HG03457 (cell line): ENCODE measurements around the gene TRIM9.

Experiments used
- ATAC-seq: cut with Tn5 transposase; IDR thresholded peaks from one replicate; pipeline ENCODE4 v1.9.1; 2021; ENCODE audit warnings: moderate number of reproducible peaks; ENCODE audit not compliant: unreplicated experiment

Gene TRIM9

DNA sequence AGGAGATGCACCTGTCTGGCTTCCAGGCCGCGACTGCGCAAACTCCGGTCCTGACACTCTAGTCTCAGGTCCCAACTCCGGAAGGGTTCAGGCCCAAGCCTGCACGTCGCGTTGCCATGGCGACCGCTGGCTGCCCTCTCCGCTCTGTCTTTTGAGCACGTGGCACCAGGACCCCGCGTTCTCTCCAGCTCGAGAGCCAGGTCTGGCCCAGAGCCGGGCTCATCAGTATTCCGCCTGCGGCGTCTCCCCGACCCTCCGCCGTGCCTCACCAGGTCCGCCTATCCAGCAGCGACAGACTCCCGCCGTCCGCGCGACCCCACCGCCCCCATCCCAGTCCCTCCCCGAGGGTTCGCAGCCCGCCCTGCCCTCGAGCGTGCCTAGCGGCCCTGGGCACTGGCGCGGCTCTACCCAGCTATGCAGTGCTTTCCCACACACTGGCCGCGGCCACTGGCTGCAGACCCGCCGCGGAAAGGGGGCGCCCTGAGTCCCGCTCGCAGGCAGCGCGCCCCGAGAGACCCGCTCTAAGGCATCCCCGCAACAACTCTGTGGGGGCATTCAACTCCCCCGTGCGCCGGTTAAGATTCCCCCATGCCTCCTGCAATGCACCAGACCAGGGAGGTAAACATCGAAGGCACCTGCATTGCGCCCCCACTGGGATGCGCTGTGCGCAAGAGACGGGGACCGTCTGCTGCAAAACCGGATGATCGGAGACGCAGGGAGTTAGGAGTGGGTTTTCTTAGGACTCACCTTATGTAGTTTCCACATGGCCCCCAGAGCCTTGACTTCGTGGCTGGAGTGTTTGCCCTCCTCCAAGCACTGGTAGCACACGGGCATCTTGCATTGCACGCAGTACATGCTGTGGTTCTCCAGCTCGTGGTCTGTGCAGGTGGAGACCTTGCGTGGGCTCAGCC lies 1.3 kb downstream of the TRIM9 start:
- no peak for ATAC-seq

DNA sequence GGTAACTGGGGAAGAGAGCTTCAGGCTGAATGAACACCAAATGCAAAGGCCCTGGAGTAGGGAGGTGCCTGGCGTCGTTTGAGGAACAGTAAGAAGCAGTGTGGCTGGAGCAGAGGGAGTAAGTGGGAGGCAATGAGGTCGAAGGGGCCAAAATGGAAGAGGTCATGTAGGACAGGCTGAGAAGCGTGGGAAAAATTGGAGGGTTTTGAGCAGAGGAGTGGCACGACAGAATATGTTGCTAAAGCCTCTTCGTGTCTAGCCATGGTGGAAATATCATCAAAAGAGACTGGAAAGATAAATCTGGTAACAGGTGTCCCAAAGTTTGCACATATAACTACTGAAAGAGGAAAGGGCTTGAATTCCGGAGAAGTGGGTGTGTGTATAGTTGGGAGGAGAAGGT lies 1.9 kb downstream of the TRIM9 start:
- no peak for ATAC-seq

DNA sequence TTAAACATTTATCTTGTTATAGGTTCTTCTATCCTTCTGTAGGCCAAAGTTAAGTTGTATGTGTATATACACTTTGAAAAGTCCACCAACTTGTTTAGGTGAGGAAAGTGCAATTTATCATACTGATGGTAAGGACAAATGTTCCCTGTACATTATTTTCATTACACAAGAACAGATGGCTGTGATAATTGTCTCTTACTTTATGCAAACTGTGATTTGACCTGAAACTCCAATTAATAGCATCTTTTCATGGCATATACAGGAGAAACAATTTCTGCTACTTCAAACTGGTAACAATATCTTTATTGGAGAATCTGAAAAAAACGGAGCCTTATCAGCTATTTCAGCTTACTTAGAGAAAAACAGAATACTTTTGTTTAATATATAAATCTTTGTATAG lies 5.6 kb downstream of the TRIM9 start:
- ATAC-seq: no peak

DNA sequence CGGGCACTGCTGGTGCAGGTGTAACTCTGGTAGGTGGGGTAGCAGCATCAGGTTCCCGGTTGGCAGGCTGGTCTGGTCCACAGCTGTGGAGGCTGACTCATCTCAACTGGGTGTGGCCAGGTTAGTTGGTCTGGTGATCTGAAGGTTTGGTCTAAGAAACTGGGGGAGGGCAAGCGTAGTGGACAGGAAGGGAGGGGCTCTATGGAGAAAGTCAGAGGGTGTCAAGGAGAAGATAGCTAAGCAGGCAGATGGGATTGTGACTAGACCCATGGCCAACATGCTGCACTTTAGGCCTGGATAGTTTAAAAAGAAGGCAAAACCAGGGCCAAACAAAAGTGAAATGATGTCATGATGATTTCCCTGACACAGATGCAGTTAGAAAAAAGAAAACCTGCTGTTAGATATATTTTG lies 7.9 kb downstream of the TRIM9 start:
- no peak for ATAC-seq

DNA sequence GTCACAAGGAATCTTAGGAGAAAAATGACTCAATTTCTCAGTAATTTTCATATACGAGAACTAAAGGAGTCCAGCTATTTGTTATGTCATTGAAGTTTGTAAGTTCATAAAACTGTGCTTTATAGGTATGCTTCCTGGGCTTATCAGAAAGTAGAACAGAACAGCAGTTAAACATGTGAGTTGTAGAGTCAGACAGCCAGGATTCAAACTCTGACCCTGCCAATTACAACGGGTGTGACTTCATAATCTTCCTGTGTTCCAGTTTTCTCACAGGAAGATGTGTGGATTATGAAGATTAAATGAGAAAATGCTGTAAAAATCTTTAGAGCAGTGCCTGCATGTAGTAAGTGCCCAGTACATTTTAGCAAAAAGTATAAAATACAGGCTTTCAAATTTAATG lies 8.9 kb downstream of the TRIM9 start:
- ATAC-seq: no peak

DNA sequence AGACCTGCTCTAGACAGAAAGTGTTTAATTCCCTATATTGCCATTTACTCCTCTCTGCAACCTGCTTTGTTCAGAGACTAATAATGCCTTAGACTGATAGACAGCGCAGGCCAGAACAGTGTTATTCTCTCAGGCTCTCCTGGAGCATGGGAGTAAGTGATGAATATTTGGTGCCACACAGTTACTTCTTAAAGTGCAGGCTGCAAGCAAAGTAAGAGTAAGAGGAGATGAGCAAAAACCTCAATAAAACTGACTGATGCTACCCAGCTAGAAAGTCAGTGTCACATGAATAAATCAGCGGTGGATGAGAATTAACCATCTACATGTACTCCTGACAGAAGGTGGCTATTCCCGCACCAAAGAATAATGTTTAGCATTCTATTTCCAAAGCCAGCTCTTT lies 9.9 kb downstream of the TRIM9 start:
- no peak for ATAC-seq

DNA sequence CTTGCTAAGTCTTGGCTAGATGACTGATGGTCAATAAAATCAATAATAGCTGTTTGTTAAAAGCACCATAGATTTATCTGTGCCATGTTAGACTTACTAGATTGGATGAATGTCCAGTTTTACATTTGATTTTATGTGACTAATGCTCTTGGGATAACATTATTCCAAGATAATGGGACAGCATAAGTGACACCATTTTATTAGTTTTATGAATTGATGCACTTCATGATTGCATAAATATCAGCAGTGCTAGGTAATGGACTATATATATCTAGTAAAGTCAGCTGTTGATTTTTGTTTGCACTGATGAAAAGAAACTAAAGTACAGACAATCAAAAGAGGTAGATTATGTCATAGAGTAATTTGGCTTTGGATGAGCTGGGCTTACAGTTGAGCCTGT lies 10.4 kb downstream of the TRIM9 start:
- ATAC-seq: no peak

DNA sequence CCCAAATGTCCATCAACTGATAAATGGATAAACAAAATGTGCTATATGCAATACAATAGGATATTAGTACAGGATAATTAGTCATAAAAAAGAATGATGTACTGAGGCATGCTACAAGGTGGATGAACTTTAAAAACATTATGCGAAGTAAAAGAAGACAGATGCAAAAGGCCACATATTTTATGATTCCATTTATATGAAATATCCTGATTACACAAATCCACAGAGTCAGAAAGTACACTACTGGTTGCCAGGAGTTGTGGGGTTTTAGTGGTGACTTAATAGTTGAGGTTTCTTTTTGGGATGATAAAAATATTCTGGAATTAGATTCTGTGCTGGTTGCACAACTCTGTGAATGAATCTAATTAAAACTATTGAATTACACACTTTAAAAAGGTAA lies 12.6 kb downstream of the TRIM9 start:
- no peak for ATAC-seq

DNA sequence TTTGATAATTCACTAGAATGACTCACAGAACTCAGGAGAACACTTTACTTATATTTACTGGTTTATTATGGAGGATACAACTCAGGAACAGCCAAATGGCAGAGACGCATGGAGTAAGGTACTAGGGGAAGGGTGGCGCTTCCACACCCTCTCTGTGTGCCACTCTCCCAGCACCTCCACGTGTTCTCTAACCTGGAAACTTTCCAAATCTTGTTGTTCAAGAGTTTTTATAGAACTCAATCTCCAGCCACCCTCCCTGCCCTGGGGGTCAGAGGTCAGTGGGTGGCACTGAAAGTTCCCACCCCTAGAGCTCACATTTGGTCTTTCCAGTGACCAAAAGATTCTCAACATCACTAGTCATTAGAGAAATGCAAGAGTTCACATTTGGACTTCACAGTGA lies 13.2 kb downstream of the TRIM9 start:
- ATAC-seq: no peak

DNA sequence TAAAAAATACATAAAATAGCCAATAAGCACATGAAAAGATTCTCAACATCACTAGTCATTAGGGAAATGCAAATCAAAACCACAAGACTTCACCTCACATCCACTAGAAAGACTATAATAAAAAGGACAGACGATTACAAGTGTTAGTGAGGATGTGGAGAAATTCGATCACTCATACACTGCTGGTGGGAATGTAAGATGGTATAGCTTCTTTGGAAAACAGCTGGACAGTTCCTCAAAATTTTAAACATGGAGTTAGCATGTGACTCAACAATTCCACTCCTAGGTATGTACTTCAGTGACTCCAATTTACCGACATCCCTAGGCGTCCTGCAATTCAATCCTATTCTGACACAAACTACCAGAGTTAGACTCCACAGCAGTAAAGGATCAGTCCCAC lies 13.7 kb downstream of the TRIM9 start:
- ATAC-seq: no peak

DNA sequence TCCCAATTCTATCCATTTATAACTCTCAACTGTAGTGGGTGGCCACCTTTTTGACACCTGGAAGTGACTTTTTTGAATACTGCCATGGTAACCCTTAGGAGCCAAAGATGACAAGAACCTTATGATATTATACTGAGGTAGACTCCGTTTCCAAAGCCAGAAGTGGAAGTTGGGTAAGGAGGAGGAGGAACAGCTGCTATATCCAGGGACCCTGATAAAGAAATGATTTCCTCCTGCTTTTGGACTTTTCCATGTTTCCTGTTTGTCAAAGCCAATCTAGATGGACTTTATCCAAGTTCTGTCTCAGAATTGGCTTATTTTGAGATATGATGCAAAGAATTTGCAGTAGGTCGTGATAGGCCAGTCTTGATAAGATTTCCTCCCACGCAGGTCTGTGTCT lies 14.3 kb downstream of the TRIM9 start:
- no peak for ATAC-seq

DNA sequence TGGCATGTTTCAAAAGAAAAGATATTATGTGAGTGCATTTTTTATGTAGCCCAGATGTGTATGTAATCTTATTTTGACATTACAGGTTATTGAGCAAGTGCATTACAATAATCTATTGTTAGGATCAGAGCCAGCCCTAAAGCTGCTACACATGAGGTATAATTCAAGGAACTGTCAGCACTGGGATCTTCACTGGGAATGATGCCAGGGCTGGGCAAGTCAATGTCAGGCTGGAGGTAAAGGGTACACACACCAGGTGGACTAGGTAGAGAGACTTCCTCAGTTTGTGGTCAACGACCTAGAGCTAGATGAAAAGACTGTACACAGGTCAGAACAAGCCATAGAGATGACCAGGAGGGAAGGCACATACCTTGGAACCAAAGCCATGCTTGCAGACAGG lies 15.4 kb downstream of the TRIM9 start:
- ATAC-seq: no peak

DNA sequence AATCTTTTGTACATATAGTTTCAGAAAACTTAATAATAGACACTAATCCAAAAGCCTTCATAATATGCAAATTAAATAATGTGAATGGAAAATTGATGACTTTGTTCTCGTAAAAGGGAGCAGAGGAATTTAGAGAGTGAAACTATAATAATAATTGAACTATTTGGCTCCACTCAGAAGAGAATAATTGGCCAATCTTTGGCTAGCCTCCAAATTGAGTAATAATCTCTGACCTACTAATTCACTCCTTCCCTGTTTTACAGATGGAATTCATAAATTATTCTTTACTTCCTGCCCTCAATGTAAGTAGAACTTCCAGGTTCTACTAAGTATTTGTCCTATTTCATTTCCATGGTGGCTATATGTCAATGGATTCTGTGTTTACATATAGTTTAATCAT lies 15.8 kb downstream of the TRIM9 start:
- no peak for ATAC-seq

DNA sequence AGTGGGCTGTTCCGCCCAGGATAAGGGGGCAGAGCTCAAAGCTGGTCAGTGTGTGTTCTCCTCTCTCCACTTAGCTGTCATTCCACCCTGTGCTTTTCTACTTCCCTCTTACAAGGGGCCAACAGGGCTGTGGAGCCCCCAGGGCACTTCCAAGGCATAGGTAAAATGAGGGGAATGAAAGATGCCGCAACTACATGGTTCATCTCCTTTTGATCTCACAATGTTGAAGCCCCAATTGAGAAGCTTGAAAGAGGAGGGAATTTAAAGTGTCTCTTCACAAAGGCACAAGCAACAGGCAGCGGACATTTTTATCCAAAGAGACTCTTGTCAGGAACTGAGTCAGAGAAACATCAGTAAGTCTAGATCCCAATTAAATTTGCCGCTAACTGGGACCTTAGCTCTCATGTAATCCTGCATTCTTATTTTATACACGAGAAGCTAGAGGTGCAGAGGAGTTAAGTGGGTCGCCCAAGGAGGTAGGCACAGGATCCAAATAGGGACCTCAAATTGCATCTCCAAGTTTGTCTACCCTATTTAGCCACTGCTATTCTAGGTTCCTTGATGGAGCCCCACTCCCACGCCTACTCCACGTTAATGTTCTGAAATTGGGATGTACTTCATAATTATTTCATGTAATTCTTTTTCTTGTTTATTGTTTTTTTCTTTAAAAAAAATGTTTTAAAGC lies 20.1 kb downstream of the TRIM9 start:
- no peak for ATAC-seq

DNA sequence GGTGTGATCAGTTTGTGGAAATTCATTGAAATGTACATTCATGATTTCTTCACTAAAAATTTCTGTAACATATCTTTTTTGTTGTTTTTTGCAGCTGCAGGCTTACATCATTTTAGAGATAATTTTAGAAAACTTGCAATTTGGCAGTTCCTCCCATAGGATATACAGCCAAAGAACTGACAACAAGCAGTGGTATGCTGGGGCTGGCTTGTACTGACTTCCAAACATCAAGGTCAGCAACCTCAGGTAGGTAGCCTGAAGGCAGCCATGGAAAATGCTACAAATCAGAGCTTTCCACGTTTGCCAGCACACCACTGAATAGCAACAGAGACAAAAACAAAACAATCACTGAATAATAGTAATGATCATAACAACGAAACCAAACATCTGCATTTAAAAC lies 21.2 kb downstream of the TRIM9 start:
- ATAC-seq: no peak

DNA sequence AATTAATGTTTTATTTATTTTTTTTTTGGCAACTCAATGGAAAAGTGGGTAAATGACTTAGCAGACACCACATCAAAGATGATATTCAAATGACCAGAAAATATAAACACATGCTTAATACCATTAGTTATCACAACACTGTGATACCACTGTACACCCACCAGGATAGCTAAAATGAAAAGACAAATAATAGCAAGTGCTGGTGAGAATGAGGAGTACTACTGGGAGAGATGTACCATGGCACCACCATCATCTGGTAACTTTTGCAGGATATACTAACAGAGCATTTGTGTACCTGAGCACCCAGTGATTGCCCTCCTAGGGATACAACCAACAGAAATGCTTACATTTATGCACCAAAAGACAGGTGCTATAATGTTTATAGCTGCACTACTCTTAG lies 21.9 kb downstream of the TRIM9 start:
- no peak for ATAC-seq

DNA sequence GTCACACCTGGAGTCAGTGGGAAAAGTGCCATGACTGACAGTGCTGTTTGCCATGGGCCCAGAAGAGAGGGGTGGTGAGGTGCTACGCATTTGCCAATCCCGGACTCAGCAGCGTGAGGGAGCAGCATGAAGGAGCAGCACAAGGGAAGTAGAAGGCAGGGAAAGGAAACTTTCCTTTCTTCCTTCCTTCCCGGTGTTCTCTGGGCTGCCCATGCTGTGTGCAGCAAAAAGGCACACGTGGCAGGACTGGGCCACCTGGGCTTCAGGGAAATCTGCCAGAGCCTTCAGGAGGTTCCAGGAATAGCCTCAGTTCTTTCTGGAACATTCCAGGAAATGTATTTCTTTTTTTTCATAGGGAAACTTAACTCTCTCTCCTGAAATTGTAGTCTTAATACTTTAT lies 23.0 kb downstream of the TRIM9 start:
- no peak for ATAC-seq

DNA sequence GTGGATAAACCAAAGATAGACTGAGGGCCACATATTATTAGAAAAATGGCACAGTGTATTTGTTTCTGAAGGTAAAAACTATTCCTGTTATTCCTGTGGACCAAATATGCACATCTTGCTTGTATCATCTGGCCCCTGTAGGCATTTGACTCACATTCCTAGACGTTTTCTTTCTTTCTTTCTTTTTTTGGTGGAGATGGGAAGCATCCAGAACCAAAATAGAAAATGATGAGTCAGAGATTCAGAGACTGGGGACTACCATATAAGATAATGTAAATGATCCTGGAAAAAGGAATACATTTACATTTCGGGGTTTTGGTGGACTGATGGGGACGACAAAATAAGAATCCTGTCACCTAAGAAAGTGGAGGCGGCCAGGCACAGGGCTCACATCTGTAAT lies 24.2 kb downstream of the TRIM9 start:
- ATAC-seq: no peak

DNA sequence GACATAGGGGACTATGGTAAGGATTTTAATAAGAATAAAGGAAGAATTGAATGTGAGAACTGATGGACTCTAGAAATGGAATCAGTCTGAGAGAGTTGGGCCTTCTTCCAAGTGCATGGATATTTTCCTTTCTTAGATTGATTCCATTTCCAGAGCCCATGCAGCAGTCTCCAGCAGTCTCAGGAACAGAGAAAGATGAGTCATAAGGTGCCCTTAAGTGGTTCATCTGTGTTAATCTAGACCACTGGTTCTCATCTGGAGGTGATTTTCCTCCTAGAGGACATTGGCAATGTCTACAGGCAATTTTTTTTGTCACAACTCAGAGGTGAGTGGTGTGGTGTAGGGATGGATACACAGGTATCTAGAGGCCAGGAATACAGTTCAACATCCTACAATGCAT lies 25.9 kb downstream of the TRIM9 start:
- no peak for ATAC-seq

DNA sequence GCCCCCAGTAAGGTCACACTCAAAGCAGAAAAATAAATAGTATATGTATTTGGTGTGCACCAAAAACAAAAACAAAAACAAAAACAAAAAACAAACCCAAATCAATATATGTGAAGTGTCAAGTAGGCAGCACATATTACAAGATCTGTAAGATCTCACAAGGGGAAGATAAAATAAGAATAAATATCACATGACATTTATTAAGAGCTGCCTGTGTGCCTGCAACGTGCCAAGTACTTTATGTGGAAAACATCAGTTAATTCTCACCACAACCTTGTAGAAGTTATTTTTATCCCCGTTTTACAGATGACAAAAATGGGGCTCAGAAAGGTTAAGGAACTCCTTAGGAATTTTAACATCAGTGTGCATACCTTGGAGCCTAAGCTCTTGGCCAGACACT lies 26.6 kb downstream of the TRIM9 start:
- ATAC-seq: no peak

DNA sequence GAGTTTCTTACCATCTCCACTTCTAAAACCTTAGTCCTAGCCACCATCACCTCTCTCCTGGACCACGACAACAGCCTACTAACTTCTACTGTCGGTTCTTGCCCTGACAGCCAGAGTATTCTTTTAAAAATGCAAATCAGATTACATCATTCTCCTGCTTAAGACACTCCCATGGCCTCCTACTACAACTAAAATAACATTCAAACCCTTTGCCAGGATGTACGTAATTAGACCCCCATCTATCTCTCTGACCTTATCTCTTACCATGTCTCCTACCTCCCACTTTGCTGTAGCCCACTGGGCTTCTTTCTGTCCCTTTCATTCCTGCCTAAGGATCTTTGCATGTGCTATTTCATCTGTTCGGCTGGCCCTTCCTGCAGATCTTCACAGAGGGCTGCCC lies 27.6 kb downstream of the TRIM9 start:
- ATAC-seq: no peak

DNA sequence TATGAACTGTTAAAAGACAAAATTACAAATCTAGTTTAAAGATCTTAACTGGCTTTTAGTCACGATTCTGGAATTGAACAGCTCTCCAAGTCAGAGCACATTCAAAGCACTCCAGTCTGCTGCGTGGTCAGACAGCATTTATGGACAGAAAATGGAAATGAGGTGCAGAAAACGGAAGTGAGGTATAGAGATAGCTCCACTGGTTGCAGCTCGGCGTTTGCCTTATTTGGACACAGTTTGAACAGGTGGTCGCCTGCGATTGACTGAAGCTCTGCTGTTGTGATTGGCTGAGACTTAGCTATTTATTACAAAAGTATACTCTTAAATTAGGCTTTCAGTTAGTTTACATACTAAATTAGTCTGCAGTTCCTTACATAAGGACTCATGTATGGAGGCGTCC lies 28.3 kb downstream of the TRIM9 start:
- ATAC-seq: no peak

DNA sequence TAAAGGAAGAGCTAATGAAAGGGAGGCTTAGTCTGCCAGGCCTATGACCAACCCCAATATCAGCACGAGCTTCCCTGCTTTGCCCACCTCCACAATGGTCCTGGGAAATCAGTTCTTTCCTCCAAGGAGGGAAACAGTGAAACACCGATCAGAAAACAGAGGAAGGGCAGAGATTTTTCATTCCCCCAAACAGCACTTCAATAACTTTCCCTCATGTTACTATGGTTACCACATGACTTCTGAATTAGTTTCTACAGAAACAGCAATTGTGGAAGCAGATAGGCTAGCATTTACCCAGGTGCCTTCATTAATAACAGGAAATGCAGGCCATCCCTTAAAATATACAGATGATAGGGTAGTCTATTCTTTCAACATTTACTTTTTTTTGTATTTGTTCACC lies 35.9 kb downstream of the TRIM9 start:
- no peak for ATAC-seq
